Thymus (tissue), 11 donors: ENCODE data around the gene ATP2B2. TPM values are rescaled to one million over a fixed set of nuclear protein-coding genes. Genes with fewer than 3 reads are reported as not detected.

Experiments used
- DNase-seq, 9 donors: peaks; one replicate each; pipeline ENCODE4 v3.0.0-alpha.2; 2013; ENCODE audit warnings: low spot score in 9 of 9, low read depth in 6 of 9, missing footprints in 1 of 9
- H3K27ac ChIP-seq, 2 donors: one replicate each; pipeline ENCODE4 v1.5.1; 2013; ENCODE audit warnings: control low read depth in 1 of 2, low read depth in 1 of 2, low read length in 1 of 2, mild to moderate bottlenecking in 1 of 2, moderate library complexity in 1 of 2
- H3K27me3 ChIP-seq, 2 donors: one replicate each; pipeline ENCODE4 v1.5.1; 2013; ENCODE audit warnings: low read length in 1 of 2; ENCODE audit not compliant: control insufficient read depth in 2 of 2, insufficient read depth in 1 of 2
- H3K36me3 ChIP-seq, 2 donors: one replicate each; pipeline ENCODE4 v1.5.1; 2013; ENCODE audit warnings: low read length in 1 of 2, mild to moderate bottlenecking in 1 of 2, moderate library complexity in 1 of 2; ENCODE audit not compliant: control insufficient read depth in 2 of 2, insufficient read depth in 2 of 2
- H3K4me1 ChIP-seq, 2 donors: one replicate each; pipeline ENCODE4 v1.5.1; 2013; ENCODE audit warnings: low read length in 2 of 2; ENCODE audit not compliant: control insufficient read depth in 2 of 2, insufficient read depth in 2 of 2
- H3K4me3 ChIP-seq, 2 donors: one replicate each; pipeline ENCODE4 v1.5.1; 2013; ENCODE audit warnings: low read length in 2 of 2, control low read depth in 1 of 2, mild to moderate bottlenecking in 1 of 2
- H3K9me3 ChIP-seq, 2 donors: one replicate each; pipeline ENCODE4 v1.5.1; 2013; ENCODE audit warnings: low read length in 1 of 2, mild to moderate bottlenecking in 1 of 2; ENCODE audit not compliant: control insufficient read depth in 2 of 2, insufficient read depth in 1 of 2
- WGBS: extraction: QIAGEN DNeasy Blood & Tissue Kit; methylation state at CpG from one replicate; pipeline ENCODE4 v1.1.7; 2013; 5-methylcytosine and 5-hydroxymethylcytosine counted together
- polyA plus RNA-seq: library from polyadenylated mRNA; stranded (reverse); fragments of 200-250 nt; gene quantifications from one replicate; pipeline ENCODE4 v1.2.3, GENCODE V29; 2013
- total RNA-seq: library from RNA; stranded (reverse); fragments of 120-200 nt; gene quantifications from one replicate; pipeline ENCODE4 v1.2.4, GENCODE V29; 2013
- donor health status: healthy.

Gene ATP2B2
- total and polyA plus RNA-seq, 2 donors, result 0.19 to 0.34 TPM

DNA sequence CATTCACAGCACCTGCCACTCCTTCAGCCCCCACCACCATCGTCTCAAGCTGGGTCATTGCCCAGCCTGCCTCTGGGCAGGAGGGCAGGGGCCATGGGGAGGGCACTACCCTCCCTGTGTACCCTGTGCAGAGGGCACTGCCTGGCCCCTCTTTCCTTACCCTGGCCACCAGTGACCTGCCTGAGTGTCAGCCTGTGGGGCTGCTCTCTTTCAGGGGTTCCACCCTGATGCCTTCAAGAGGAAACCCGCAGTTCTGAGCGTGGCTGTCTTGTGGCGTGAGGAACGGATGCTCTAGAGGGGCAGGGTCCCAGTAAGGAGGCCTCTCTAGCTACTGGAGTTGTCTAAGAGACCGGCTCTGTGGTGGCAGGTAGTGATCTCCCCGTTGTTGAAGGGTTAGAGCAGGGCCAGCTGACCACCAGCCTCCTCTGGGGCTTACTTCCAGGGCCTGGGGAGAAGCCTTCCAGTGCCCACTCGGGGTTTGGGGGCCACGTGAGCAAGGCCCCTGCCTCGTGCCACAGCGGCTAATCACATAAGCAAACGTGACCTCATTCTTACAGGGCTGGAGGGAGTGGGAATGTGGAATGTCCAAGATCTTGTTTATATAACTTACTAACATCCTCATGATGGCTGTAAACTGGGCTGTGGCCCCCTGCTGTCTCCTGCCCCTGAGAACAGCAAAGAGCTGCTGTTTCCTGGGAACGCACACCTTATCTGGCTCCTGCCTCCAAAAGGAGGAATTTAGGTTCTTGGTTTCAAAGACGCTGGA lies 153.1 kb downstream of the ATP2B2 start:
- 90% methylated on average over 14 of the region's 14 CpGs for WGBS
- no peak for DNase-seq
- H3K4me1 ChIP-seq, result peaks cover 0 to 4% of the 10 kb centered on the region in 2 donors
- no peaks in the 10 kb centered on the region for H3K9me3 ChIP-seq
- no peak overlapping the region for H3K27ac ChIP-seq
- no peak overlapping the region for H3K4me3 ChIP-seq
- peaks cover 0 to 3% of the 10 kb centered on the region in 2 donors for H3K27me3 ChIP-seq
- H3K36me3 ChIP-seq, result no peaks in the 10 kb centered on the region

DNA sequence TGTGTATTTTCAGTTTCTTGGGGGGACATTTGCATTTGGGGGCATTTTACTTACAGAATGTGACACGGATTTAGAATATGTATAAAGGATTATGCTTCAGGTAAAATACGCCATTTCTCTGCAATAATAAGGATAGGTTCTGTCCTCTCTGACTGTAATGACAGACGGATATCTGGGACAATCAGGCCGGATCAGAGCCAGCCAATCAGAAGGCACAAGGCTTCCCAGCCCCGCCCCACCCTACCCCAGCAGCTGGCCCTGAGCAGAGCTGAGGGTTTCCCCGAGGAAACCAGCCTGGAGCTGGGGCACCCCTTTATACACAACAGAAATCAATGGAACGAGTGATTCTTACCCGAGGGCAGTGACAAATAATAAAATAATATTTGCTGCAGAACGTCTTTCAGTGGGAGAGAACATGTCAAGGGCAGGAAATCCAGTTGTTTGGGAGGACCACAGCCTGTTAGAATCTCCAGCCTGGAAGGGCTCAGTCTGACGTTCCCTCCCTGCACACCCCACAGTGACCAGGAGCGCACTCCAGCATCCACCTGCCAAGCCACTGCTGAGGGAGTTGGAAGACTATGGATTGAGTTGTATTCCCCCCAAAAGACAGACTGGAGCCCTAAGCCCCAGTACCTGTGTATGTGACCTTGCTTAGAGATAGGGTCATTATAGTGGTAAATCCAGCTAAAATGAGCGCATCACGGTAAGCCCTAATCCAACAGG lies 154.2 kb downstream of the ATP2B2 start:
- H3K4me3 ChIP-seq, result no peak overlapping the region
- WGBS, result 93% methylated on average over 13 of the region's 13 CpGs
- H3K9me3 ChIP-seq, result no peaks in the 10 kb centered on the region
- DNase-seq, result no peak
- peaks cover 0 to 3% of the 10 kb centered on the region in 2 donors for H3K27me3 ChIP-seq
- no peaks in the 10 kb centered on the region for H3K36me3 ChIP-seq
- peaks cover 0 to 4% of the 10 kb centered on the region in 2 donors for H3K4me1 ChIP-seq
- H3K27ac ChIP-seq, result no peak overlapping the region

DNA sequence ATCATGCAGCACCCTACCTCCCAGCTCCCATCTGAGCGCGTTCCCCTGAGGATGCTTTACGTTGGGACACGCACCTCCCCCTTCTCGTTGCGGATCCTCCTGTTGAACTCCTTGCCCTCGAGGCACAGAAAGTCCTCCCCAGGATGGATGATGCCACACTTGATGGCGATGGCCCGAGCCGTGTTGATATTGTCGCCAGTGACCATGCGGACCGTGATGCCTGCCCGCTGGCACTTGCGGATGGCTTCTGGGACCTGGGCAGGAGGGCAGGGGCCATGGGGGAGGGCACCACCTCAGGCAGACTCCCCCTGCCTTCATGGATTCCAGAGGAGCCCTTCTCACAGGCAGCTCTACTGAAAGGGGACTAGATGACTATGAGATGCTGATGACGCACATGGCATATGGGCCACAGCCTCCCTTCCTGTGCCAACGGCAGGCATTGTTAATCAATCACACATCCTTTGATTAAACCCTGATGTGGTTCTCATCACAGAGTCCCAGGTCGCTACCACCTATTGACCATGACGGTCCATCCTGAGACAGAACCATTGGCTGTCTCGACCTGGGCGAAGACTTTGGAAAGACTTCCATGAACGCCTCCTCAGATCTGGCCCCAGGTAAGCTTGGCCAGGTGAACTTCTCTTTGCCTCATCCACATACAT lies 154.9 kb downstream of the ATP2B2 start:
- Histone ChIP-seq H3K4me3 (no peak overlapping the region), H3K4me1 (peaks cover 0 to 4% of the 10 kb centered on the region in 2 donors), H3K9me3 (no peaks in the 10 kb centered on the region), H3K27ac (no peak overlapping the region), H3K36me3 (no peaks in the 10 kb centered on the region), H3K27me3 (peaks cover 0 to 3% of the 10 kb centered on the region in 2 donors)
- DNase-seq, result no peak
- WGBS, result 96% methylated on average over 22 of the region's 22 CpGs

DNA sequence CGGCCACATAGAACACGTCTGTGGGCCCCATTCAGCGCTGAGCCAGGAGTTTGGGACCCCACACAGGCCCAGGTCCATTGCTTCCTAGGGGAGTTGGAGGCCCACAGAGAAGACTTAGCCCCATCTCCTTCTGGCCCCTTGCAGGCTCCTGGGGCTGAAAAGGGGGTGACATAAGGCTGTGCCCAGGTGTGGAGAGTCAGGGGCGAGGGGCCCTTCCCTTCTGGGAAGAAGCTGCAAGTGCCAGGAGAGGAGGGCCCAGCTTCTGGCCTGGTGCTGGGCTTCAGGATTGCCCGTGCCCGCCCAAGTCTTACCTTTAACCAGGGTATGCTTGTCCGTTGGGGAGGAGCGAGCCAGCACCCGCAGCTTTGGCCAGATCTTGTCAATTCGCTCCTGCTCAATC lies 155.6 kb downstream of the ATP2B2 start:
- Histone ChIP-seq H3K4me1 (peaks cover 0 to 4% of the 10 kb centered on the region in 2 donors), H3K4me3 (no peak overlapping the region), H3K36me3 (no peaks in the 10 kb centered on the region), H3K9me3 (no peaks in the 10 kb centered on the region), H3K27ac (no peak overlapping the region), H3K27me3 (peaks cover 0 to 3% of the 10 kb centered on the region in 2 donors)
- no peak for DNase-seq
- 95% methylated on average over 10 of the region's 10 CpGs for WGBS

GRCh38 chr3:10348404-10348721 lies 157.0 kb downstream of the ATP2B2 start:
- no peak overlapping the region for H3K4me3 ChIP-seq
- no peaks in the 10 kb centered on the region for H3K36me3 ChIP-seq
- no peak overlapping the region for H3K27ac ChIP-seq
- no peak for DNase-seq
- H3K9me3 ChIP-seq, result no peaks in the 10 kb centered on the region
- H3K27me3 ChIP-seq, result no peaks in the 10 kb centered on the region
- no peaks in the 10 kb centered on the region for H3K4me1 ChIP-seq
- 93% methylated on average over 5 of the region's 5 CpGs for WGBS

DNA sequence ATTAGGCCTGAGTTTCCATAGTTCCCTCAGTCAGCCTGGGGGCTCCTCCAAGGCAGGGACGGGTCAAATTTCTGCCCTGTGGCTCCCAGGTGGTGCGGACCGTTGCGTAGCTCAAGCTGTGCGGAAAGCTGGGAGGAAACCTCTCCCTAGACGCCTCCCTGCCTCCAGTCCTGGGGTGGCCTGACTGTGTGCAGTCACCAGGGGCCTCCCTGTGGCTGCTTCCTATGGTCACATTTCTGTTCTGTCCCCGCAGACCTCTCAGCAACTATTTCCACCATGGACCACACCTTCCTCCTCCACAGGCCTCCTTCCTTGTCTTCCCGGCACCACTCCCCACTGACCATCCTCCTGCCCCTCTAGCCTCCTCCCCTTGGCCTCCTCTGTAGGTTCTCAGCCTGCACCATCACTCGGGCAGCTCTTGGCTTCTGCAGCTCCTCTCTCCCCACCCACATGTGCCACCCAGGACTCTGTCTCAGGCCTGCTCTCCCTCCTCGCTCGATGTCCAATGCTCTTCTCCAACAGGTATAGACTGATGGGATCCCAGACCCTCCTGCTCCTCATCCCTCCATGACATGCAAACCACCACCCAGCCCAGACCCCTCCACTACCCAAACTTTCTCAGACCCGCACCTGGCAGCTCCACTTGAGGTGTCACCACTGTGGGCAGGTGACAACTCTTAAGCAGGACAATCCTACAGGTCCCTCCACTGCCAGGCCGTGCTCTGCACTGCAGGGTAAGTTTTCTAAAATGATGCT lies 157.6 kb downstream of the ATP2B2 start:
- H3K4me1 ChIP-seq, result no peaks in the 10 kb centered on the region
- H3K4me3 ChIP-seq, result no peak overlapping the region
- H3K36me3 ChIP-seq, result no peaks in the 10 kb centered on the region
- WGBS, result 94% methylated on average over 13 of the region's 13 CpGs
- no peaks in the 10 kb centered on the region for H3K9me3 ChIP-seq
- H3K27me3 ChIP-seq, result no peaks in the 10 kb centered on the region
- DNase-seq, result no peak
- H3K27ac ChIP-seq, result no peak overlapping the region

- H3K27ac ChIP-seq, result no peak overlapping the region
- 93% methylated on average over 15 of the region's 15 CpGs for WGBS
- H3K27me3 ChIP-seq, result no peaks in the 10 kb centered on the region
- no peaks in the 10 kb centered on the region for H3K36me3 ChIP-seq
- no peaks in the 10 kb centered on the region for H3K9me3 ChIP-seq
- no peaks in the 10 kb centered on the region for H3K4me1 ChIP-seq
- no peak overlapping the region for H3K4me3 ChIP-seq
- DNase-seq, result no peak
Observed at GRCh38 chr3:10345911-10346310, 159.5 kb downstream of the ATP2B2 start.

GRCh38 chr3:10344944-10345575 lies 160.3 kb downstream of the ATP2B2 start:
- Histone ChIP-seq H3K27ac (no peak overlapping the region), H3K9me3 (no peaks in the 10 kb centered on the region), H3K4me1 (no peaks in the 10 kb centered on the region), H3K36me3 (no peaks in the 10 kb centered on the region), H3K27me3 (no peaks in the 10 kb centered on the region), H3K4me3 (no peak overlapping the region)
- WGBS, result 89% methylated on average over 19 of the region's 19 CpGs
- DNase-seq, result no peak
